Smooth muscle cell (in vitro differentiated cells): ENCODE results near the gene GYPE. TPM values are rescaled to one million over a fixed set of nuclear protein-coding genes. Genes with fewer than 3 reads are reported as not detected.
"Not testable (repeated sequence)": the region's sequence is repeated elsewhere in the genome, so short reads cannot be mapped to it uniquely, and the experiment has no call there.

Source experiments
- DNase-seq: peaks from one replicate; lab custom pipeline; 2025; ENCODE audit not compliant: unreplicated experiment; lab: John Stamatoyannopoulos, UW
- H2AFZ ChIP-seq: fragments of 200-600 bp; sonication (generic); 2 replicates; pipeline ENCODE4 v1.6.0; 2016; ENCODE audit warnings: antibody characterized with exemption, low read depth, mild to moderate bottlenecking
- H3F3A ChIP-seq: fragments of 200-600 bp; sonication (generic); 2 replicates; pipeline ENCODE4 v1.6.0; 2017; ENCODE audit warnings: antibody characterized with exemption, low read depth
- H3K27ac ChIP-seq: fragments of 200-600 bp; sonication (generic); 2 replicates; pipeline ENCODE4 v1.5.1; 2016; ENCODE audit warnings: low read depth, mild to moderate bottlenecking
- H3K27me3 ChIP-seq: fragments of 200-600 bp; sonication (generic); 2 replicates; pipeline ENCODE4 v1.6.1; 2016; ENCODE audit warnings: low read depth, mild to moderate bottlenecking
- H3K36me3 ChIP-seq: fragments of 200-600 bp; sonication (generic); 2 replicates; pipeline ENCODE4 v1.5.1; 2016; ENCODE audit warnings: low read depth
- H3K4me1 ChIP-seq: fragments of 200-600 bp; sonication (generic); 2 replicates; pipeline ENCODE4 v1.5.1; 2016; ENCODE audit warnings: low read depth
- H3K4me2 ChIP-seq: fragments of 200-600 bp; sonication (generic); 2 replicates; pipeline ENCODE4 v1.6.0; 2016; ENCODE audit warnings: mild to moderate bottlenecking
- H3K4me3 ChIP-seq: fragments of 200-600 bp; sonication (generic); 2 replicates; pipeline ENCODE4 v1.5.1; 2016; ENCODE audit warnings: mild to moderate bottlenecking
- H3K79me2 ChIP-seq: fragments of 200-600 bp; sonication (generic); 2 replicates; pipeline ENCODE4 v1.6.0; 2016; ENCODE audit warnings: low read depth, mild to moderate bottlenecking
- H3K9ac ChIP-seq: fragments of 200-600 bp; sonication (generic); 2 replicates; pipeline ENCODE4 v1.6.0; 2016; ENCODE audit warnings: low read depth
- H3K9me3 ChIP-seq: fragments of 200-600 bp; sonication (generic); replicated peaks from 2 replicates; pipeline ENCODE4 v1.5.1; 2016; ENCODE audit warnings: low read depth
- H4K20me1 ChIP-seq: fragments of 200-600 bp; sonication (generic); 2 replicates; pipeline ENCODE4 v1.6.0; 2016; ENCODE audit warnings: low read depth
- WGBS: methylation state at CpG from one replicate; pipeline ENCODE4 v1.1.7; 2016; ENCODE audit warnings: low lambda C conversion rate; 5-methylcytosine and 5-hydroxymethylcytosine counted together
- polyA plus RNA-seq: library from polyadenylated mRNA; unstranded; fragments of >200 nt; fragmentation: Nextera tagmentation; extraction: Ambion mirVana; gene quantifications from 2 replicates; pipeline ENCODE4 v1.2.1, GENCODE V29; 2016
- total RNA-seq: library from RNA; depleted of rRNA; stranded (reverse); fragments of >200 nt; gene quantifications from 2 replicates; pipeline ENCODE4 v1.2.3, GENCODE V29; 2014
- TF ChIP-seq, protein P1 (sequence below): fragments of 200-600 bp; sonication (generic); IDR thresholded peaks from 2 replicates; pipeline ENCODE4 v1.5.1; 2017; ENCODE audit warnings: borderline replicate concordance, mild to moderate bottlenecking, antibody characterized with exemption; ENCODE audit not compliant: insufficient read depth, poor library complexity, severe bottlenecking

The GYPE gene
- total and polyA plus RNA-seq, 2 experiments from 2014 or later = not detected

DNA sequence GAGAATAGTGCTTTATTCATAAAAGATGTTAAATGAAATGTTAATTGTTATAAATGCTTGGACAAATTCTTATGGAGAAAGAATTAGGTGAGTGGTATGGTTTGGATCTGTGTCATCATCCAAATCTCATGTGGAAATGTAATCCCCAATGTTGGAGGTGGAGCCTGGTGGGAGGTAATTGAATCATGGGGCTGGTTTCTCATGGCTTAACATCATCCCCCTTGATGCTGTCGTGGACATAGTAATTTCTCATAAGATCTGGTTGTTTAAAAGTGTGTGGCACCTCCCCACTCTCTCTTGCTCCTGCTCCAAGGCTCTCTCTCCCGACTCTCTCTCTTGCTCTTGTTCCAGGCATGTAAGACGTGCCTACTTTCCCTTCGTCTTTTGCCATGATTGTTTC, 22.5 kb downstream of the GYPE start:
- Histone ChIP-seq H3K4me3 (no peak overlapping the region), H4K20me1 (no peaks in the 10 kb centered on the region), H3K27me3 (peaks cover 7% of the 10 kb centered on the region), H3K4me2 (no peak overlapping the region), H3K9me3 (no peaks in the 10 kb centered on the region), H2AFZ (no peak overlapping the region), H3K4me1 (no peaks in the 10 kb centered on the region), H3K79me2 (no peaks in the 10 kb centered on the region), H3F3A (no peaks in the 10 kb centered on the region), H3K36me3 (no peaks in the 10 kb centered on the region), H3K27ac (no peak overlapping the region), H3K9ac (no peak overlapping the region)
- DNase-seq = no peak
- 85% methylated on average over 4 of the region's 4 CpGs for WGBS
- TF ChIP-seq, protein P1, sequence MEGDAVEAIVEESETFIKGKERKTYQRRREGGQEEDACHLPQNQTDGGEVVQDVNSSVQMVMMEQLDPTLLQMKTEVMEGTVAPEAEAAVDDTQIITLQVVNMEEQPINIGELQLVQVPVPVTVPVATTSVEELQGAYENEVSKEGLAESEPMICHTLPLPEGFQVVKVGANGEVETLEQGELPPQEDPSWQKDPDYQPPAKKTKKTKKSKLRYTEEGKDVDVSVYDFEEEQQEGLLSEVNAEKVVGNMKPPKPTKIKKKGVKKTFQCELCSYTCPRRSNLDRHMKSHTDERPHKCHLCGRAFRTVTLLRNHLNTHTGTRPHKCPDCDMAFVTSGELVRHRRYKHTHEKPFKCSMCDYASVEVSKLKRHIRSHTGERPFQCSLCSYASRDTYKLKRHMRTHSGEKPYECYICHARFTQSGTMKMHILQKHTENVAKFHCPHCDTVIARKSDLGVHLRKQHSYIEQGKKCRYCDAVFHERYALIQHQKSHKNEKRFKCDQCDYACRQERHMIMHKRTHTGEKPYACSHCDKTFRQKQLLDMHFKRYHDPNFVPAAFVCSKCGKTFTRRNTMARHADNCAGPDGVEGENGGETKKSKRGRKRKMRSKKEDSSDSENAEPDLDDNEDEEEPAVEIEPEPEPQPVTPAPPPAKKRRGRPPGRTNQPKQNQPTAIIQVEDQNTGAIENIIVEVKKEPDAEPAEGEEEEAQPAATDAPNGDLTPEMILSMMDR = no peak

DNA sequence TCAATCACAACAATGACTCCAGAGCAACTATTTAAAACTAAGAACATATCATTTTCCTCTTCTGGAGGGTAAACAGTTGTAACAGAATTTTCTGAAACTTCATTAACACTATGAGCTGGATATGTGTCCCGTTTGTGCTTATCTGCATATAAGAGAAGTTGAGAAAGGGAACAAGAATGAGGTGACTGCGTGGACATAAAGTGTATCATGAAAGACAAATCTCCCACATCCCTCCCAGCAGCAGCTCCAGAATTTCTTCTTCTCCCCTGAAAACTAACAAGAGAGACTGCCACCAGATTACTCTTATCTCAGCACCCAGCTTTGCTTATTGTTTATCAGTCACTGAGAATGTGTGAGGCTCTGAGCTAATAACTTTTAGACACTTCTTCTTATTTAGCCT, 25.8 kb downstream of the GYPE start:
- H3K36me3 ChIP-seq, DNase-seq, H3K79me2 ChIP-seq, H3K4me2 ChIP-seq, H3F3A ChIP-seq, H3K9me3 ChIP-seq, H3K4me1 ChIP-seq, H3K4me3 ChIP-seq, H3K27ac ChIP-seq, H4K20me1 ChIP-seq, H3K27me3 ChIP-seq, H3K9ac ChIP-seq, H2AFZ ChIP-seq: not testable (repeated sequence)
- WGBS = 47% methylated on average over 2 of the region's 2 CpGs

DNA sequence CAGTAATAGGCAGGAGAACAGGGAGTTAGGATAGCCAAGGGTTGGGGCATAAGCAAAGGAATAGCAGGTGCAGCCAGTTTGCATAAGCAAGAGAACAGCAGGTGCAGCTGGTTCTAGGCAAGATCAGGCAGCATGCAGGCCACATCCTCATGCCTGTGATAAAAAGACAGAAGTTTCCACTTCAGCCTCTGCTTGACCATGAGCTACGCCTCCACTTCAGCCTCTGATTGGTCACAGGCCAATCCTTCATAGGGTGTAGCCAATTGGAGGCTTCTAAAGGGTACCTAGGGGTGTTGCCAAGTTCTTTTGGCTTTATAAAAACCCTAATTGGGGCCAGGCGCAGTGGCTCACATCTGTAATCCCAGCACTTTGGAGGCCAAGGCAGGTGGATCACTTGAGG, 30.0 kb downstream of the GYPE start:
- not testable (repeated sequence) for H3K27me3 ChIP-seq, DNase-seq, H2AFZ ChIP-seq, H3K9ac ChIP-seq, H3F3A ChIP-seq, H3K4me2 ChIP-seq, H3K27ac ChIP-seq, H3K4me3 ChIP-seq, H3K4me1 ChIP-seq, H3K79me2 ChIP-seq, H4K20me1 ChIP-seq, H3K36me3 ChIP-seq, H3K9me3 ChIP-seq
- 92% methylated on average over 2 of the region's 2 CpGs for WGBS

DNA sequence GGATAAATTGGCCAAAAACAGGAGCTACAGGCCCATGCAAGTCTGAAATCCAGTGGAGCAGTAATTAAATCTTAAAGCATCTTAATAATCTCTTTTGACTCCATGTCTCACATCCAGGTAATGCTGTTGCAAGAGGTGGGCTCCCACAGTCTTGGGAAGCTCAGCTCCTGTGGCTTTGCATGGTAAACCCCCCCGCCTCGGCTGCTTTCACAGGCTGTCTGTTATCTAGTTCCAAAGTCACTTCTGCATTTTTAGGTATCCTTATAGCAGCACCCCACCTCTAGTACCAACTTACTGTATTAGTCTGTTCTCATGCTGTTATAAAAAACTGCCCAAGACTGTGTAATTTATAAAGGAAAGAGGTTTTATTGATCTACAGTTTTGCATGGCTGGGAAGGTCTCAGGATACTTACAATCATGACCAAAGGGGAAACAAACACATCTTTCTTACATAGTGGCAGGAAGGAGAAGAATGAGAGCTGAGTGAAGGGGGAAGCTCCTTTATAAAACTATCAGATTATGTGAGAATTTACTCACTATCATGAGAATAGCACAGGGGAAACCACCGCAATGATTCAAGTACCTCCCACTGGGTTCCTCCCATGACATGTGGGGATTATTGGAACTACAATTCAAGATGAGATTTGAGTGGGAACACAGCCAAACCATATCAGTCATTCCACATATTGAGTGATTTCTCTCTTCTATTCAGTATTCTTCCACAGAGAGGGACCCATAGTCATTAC, 34.7 kb downstream of the GYPE start:
- not testable (repeated sequence) for H3K4me1 ChIP-seq, H3K36me3 ChIP-seq, H3K9ac ChIP-seq, H3K4me2 ChIP-seq, DNase-seq, H3K27ac ChIP-seq, H3K27me3 ChIP-seq, H3K4me3 ChIP-seq, H3K79me2 ChIP-seq, H2AFZ ChIP-seq, H3K9me3 ChIP-seq, H4K20me1 ChIP-seq, H3F3A ChIP-seq
- WGBS = 93% methylated on average over 2 of the region's 3 CpGs

DNA sequence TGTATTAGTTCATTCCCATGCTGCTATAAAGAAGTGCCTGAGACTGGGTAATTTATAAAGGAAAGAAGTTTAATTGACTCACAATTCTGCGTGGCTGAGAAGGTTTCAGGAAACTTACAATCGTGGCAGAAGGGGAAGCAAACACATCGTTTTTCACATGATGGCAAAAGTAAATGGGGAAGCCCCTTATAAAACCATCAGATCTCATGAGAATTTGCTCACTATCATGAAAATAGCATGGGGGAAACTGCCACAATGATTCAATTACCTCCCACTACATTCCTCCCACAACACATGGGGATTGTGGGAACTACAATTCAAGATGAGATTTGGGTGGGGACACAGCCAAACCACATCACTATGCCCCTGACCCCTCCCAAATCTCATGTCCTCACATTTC, 35.4 kb downstream of the GYPE start:
- 83% methylated on average over 3 of the region's 3 CpGs for WGBS
- H3K79me2 ChIP-seq = not testable (repeated sequence)

DNA sequence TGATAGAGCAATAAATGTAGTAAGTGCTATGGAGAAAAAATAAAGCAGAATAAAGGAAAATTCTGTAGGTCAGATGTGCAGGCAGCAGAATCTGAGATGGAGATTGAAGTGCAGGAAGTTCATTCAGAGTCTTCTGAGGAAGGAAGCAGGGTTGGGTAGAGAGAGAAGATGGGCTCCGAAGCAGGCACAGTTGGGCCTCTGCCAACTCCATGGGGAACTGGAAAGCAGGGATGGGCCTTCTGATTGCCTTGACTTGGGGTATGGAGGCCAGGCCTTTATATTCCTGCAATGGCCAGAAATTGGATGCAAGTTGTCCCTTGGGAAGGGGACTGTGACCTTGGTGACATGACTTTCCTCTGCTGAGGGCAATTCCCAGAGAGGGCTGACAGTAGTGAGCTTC, 42.6 kb downstream of the GYPE start:
- H3F3A ChIP-seq, H3K79me2 ChIP-seq, H3K4me3 ChIP-seq, H3K9ac ChIP-seq, H3K4me1 ChIP-seq, H4K20me1 ChIP-seq, H3K27me3 ChIP-seq, H3K4me2 ChIP-seq, DNase-seq, H3K27ac ChIP-seq, H2AFZ ChIP-seq, H3K9me3 ChIP-seq, H3K36me3 ChIP-seq: not testable (repeated sequence)
- WGBS = 86% methylated on average over 1 of the region's 1 CpG

More for the DNA sequence above, 35.4 kb downstream of the GYPE start:
- not testable (repeated sequence) for DNase-seq, H3K9me3 ChIP-seq, H3K27me3 ChIP-seq, H3K36me3 ChIP-seq, H3K4me3 ChIP-seq, H3K4me2 ChIP-seq, H3K4me1 ChIP-seq, H3K9ac ChIP-seq, H2AFZ ChIP-seq, H4K20me1 ChIP-seq, H3K27ac ChIP-seq, H3F3A ChIP-seq
